GM10266 (cell line): ENCODE results near the gene SLC15A1.

ENCODE experiments used
- DNase-seq: peaks from one replicate; pipeline ENCODE4 v3.0.0; 2012; ENCODE audit errors: extremely low spot score
- CTCF ChIP-seq: IDR thresholded peaks from 2 replicates; pipeline ENCODE4 v1.5.1; 2012; ENCODE audit warnings: mild to moderate bottlenecking, low read depth; ENCODE audit not compliant: control insufficient read depth, insufficient read depth; ENCODE audit errors: missing control alignments

The SLC15A1 gene

GRCh38 chr13:98786023-98786422 is 33.6 kb upstream of the SLC15A1 start:
- TF ChIP-seq CTCF: no peak
- DNase-seq: no peak

- DNase-seq: no peak
- no peak for TF ChIP-seq CTCF
These were observed 32.9 kb upstream of the SLC15A1 start for GRCh38 chr13:98785405-98785804.

GRCh38 chr13:98784666-98785065 is 32.2 kb upstream of the SLC15A1 start:
- no peak for DNase-seq
- TF ChIP-seq CTCF: no peak

- DNase-seq: no peak
These were observed 31.5 kb upstream of the SLC15A1 start for GRCh38 chr13:98783856-98784478.

GRCh38 chr13:98782654-98783053 is 30.2 kb upstream of the SLC15A1 start:
- DNase-seq: no peak
- no peak for TF ChIP-seq CTCF

More at GRCh38 chr13:98783856-98784478, 31.5 kb upstream of the SLC15A1 start:
- no peak for TF ChIP-seq CTCF

GRCh38 chr13:98781905-98782304 is 29.4 kb upstream of the SLC15A1 start:
- no peak for DNase-seq
- no peak for TF ChIP-seq CTCF

- TF ChIP-seq CTCF: no peak
- no peak for DNase-seq
These were observed 29.0 kb upstream of the SLC15A1 start for GRCh38 chr13:98781470-98781869.
